Memory B cell (primary cell): ENCODE measurements around the gene FAM53A.

Experiments
- ATAC-seq: fragments of 150-1000 bp; cut with Tn5 transposase; 2 replicates; pipeline ENCODE4 v1.10.0; 2021; ENCODE audit warnings: low read depth, mild to moderate bottlenecking, moderate library complexity
- DNase-seq, 2 donors: peaks; one replicate each; pipeline ENCODE4 v3.0.0; 2022; ENCODE audit warnings: low spot score in 2 of 2
- H3K27ac Mint-ChIP-seq: one replicate; pipeline ENCODE4 v1.8.0; 2022; ENCODE audit warnings: mild to moderate bottlenecking, moderate library complexity, mixed read lengths
- H3K27me3 Mint-ChIP-seq: one replicate; pipeline ENCODE4 v1.8.0; 2022; ENCODE audit warnings: mixed read lengths
- H3K36me3 Mint-ChIP-seq: one replicate; pipeline ENCODE4 v1.8.0; 2022; ENCODE audit warnings: mild to moderate bottlenecking, mixed read lengths
- H3K4me1 Mint-ChIP-seq: one replicate; pipeline ENCODE4 v1.8.0; 2022; ENCODE audit warnings: mixed read lengths
- H3K4me3 Mint-ChIP-seq: one replicate; pipeline ENCODE4 v1.8.0; 2022; ENCODE audit warnings: mild to moderate bottlenecking, moderate library complexity, mixed read lengths
- H3K9me3 Mint-ChIP-seq: one replicate; pipeline ENCODE4 v1.8.0; 2022; ENCODE audit warnings: mixed read lengths

FAM53A gene

GRCh38 chr4:1683736-1684505 is at the start of gene FAM53A:
TSS of gene FAM53A (minus strand) at chr4:1684313. CDS start at chr4:1668741, 15,572 bp downstream.
- Mint-ChIP-seq H3K9me3 (no peaks in the 10 kb centered on the region), H3K4me3 (peak within 1 kb of the TSS; percentile 84), H3K27ac (peak within 1 kb of the TSS; percentile 63), H3K4me1 (peaks cover 9% of the 10 kb centered on the region), H3K27me3 (no peaks in the 10 kb centered on the region), H3K36me3 (no peaks in the 10 kb centered on the region)
- ATAC-seq: peak; percentile 91
- peak; percentile 88 to 97 for DNase-seq

GRCh38 chr4:1732911-1733310 is 48.8 kb upstream of the FAM53A start:
- H3K4me3 Mint-ChIP-seq: no peak overlapping the region
- no peak overlapping the region for H3K27ac Mint-ChIP-seq
- H3K9me3 Mint-ChIP-seq: no peaks in the 10 kb centered on the region
- no peaks in the 10 kb centered on the region for H3K27me3 Mint-ChIP-seq
- H3K4me1 Mint-ChIP-seq: no peaks in the 10 kb centered on the region
- DNase-seq: no peak
- no peak for ATAC-seq
- H3K36me3 Mint-ChIP-seq: peaks cover 18% of the 10 kb centered on the region

- Mint-ChIP-seq H3K27ac (no peak overlapping the region), H3K36me3 (peaks cover 15% of the 10 kb centered on the region), H3K27me3 (no peaks in the 10 kb centered on the region), H3K4me3 (no peak overlapping the region), H3K4me1 (peaks cover 8% of the 10 kb centered on the region), H3K9me3 (no peaks in the 10 kb centered on the region)
- ATAC-seq (no peak), DNase-seq (no peak)
Observed at GRCh38 chr4:1731180-1731579, 47.1 kb upstream of the FAM53A start.

GRCh38 chr4:1730532-1731135 is 46.5 kb upstream of the FAM53A start:
- ATAC-seq (no peak), DNase-seq (no peak)
- Mint-ChIP-seq H3K4me1 (peaks cover 10% of the 10 kb centered on the region), H3K4me3 (no peak overlapping the region), H3K27me3 (no peaks in the 10 kb centered on the region), H3K36me3 (peaks cover 15% of the 10 kb centered on the region), H3K27ac (no peak overlapping the region), H3K9me3 (no peaks in the 10 kb centered on the region)

GRCh38 chr4:1728061-1728980 is 44.2 kb upstream of the FAM53A start:
- Mint-ChIP-seq H3K4me1 (peaks cover 18% of the 10 kb centered on the region), H3K36me3 (peaks cover 15% of the 10 kb centered on the region), H3K27ac (no peak overlapping the region), H3K4me3 (no peak overlapping the region), H3K9me3 (no peaks in the 10 kb centered on the region), H3K27me3 (no peaks in the 10 kb centered on the region)
- ATAC-seq (no peak), DNase-seq (no peak)

- no peak overlapping the region for H3K4me3 Mint-ChIP-seq
- peaks cover 27% of the 10 kb centered on the region for H3K4me1 Mint-ChIP-seq
- peaks cover 15% of the 10 kb centered on the region for H3K36me3 Mint-ChIP-seq
- DNase-seq (no peak), ATAC-seq (no peak)
- no peak overlapping the region for H3K27ac Mint-ChIP-seq
- H3K27me3 Mint-ChIP-seq: no peaks in the 10 kb centered on the region
- H3K9me3 Mint-ChIP-seq: no peaks in the 10 kb centered on the region
Observed at GRCh38 chr4:1727117-1728031, 43.3 kb upstream of the FAM53A start.

- DNase-seq (peak; percentile 87 to 94), ATAC-seq (peak; percentile 18)
- Mint-ChIP-seq H3K4me1 (peaks cover 33% of the 10 kb centered on the region), H3K27ac (peak overlapping the region; percentile 72), H3K9me3 (no peaks in the 10 kb centered on the region), H3K36me3 (peaks cover 13% of the 10 kb centered on the region), H3K27me3 (no peaks in the 10 kb centered on the region), H3K4me3 (no peak overlapping the region)
Observed at GRCh38 chr4:1726146-1726934, 42.2 kb upstream of the FAM53A start.

GRCh38 chr4:1725521-1725920 is 41.4 kb upstream of the FAM53A start:
- no peak for ATAC-seq
- peak overlapping the region; percentile 12 for H3K4me3 Mint-ChIP-seq
- H3K27ac Mint-ChIP-seq: no peak overlapping the region
- DNase-seq: no peak
- peaks cover 33% of the 10 kb centered on the region for H3K4me1 Mint-ChIP-seq
- peaks cover 10% of the 10 kb centered on the region for H3K36me3 Mint-ChIP-seq
- no peaks in the 10 kb centered on the region for H3K27me3 Mint-ChIP-seq
- no peaks in the 10 kb centered on the region for H3K9me3 Mint-ChIP-seq

GRCh38 chr4:1723131-1723801 is 39.2 kb upstream of the FAM53A start:
- H3K4me3 Mint-ChIP-seq: peak overlapping the region; percentile 85
- H3K27me3 Mint-ChIP-seq: no peaks in the 10 kb centered on the region
- peaks cover 44% of the 10 kb centered on the region for H3K4me1 Mint-ChIP-seq
- ATAC-seq (peak; percentile 55), DNase-seq (peak; percentile 59 to 68)
- H3K27ac Mint-ChIP-seq: peak overlapping the region; percentile 96
- peaks cover 9% of the 10 kb centered on the region for H3K36me3 Mint-ChIP-seq
- H3K9me3 Mint-ChIP-seq: no peaks in the 10 kb centered on the region

GRCh38 chr4:1722551-1723118 is 38.5 kb upstream of the FAM53A start:
- no peaks in the 10 kb centered on the region for H3K27me3 Mint-ChIP-seq

GRCh38 chr4:1721666-1722550 is 37.8 kb upstream of the FAM53A start:
- Mint-ChIP-seq H3K27me3 (no peaks in the 10 kb centered on the region), H3K36me3 (peaks cover 8% of the 10 kb centered on the region), H3K4me1 (peaks cover 43% of the 10 kb centered on the region), H3K27ac (peak overlapping the region; percentile 96), H3K9me3 (no peaks in the 10 kb centered on the region), H3K4me3 (peak overlapping the region; percentile 85)
- ATAC-seq (no peak), DNase-seq (no peak)

More at GRCh38 chr4:1722551-1723118, 38.5 kb upstream of the FAM53A start:
- no peaks in the 10 kb centered on the region for H3K9me3 Mint-ChIP-seq
- peak overlapping the region; percentile 85 for H3K4me3 Mint-ChIP-seq
- DNase-seq: no peak
- H3K36me3 Mint-ChIP-seq: peaks cover 8% of the 10 kb centered on the region
- peaks cover 47% of the 10 kb centered on the region for H3K4me1 Mint-ChIP-seq
- H3K27ac Mint-ChIP-seq: peak overlapping the region; percentile 96
- ATAC-seq: no peak
